ENCODE results near the gene SH3TC2.

DNA sequence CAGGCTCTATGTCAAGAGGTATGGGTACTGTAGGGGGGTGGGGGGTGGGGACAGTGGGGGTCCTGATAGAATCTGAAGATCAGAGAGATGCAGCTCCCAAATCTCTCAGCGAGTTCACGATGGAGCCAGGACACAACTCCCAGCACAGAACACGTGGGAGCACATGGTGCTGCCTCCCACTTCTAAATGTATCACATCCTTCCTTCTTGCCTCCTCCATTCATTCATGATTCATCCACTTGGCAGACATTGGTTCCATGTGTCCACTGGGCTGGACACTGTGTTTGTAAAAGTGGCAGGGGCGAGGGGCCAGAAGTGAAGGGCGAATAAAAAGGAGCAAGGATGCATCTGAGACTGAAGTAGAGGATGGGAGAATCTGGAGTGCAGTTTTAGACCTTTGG lies 33.9 kb downstream of the SH3TC2 start:
- TF ChIP-seq, protein P1, sequence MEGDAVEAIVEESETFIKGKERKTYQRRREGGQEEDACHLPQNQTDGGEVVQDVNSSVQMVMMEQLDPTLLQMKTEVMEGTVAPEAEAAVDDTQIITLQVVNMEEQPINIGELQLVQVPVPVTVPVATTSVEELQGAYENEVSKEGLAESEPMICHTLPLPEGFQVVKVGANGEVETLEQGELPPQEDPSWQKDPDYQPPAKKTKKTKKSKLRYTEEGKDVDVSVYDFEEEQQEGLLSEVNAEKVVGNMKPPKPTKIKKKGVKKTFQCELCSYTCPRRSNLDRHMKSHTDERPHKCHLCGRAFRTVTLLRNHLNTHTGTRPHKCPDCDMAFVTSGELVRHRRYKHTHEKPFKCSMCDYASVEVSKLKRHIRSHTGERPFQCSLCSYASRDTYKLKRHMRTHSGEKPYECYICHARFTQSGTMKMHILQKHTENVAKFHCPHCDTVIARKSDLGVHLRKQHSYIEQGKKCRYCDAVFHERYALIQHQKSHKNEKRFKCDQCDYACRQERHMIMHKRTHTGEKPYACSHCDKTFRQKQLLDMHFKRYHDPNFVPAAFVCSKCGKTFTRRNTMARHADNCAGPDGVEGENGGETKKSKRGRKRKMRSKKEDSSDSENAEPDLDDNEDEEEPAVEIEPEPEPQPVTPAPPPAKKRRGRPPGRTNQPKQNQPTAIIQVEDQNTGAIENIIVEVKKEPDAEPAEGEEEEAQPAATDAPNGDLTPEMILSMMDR (IDR thresholded peaks at IDR 0.05; ENCODE audit: low read depth, low read length) = no peak
- no peak for TF ChIP-seq POLR2A (IDR thresholded peaks at IDR 0.05; ENCODE audit: extremely low read depth, insufficient read length)
